LNCAP (cell line): ENCODE results near the gene SMLR1.
A peak's percentile ranks its signal among the peaks of the same experiment; 100 is the strongest.

Experiments used
- CTCF ChIP-seq: fragments of 450-650 bp; IDR thresholded peaks from 2 replicates; pipeline ENCODE4 v1.5.1; 2017; ENCODE audit warnings: mild to moderate bottlenecking

The SMLR1 gene

GRCh38 chr6:130838951-130839350, 11.7 kb downstream of the SMLR1 start:
- TF ChIP-seq CTCF, result no peak

GRCh38 chr6:130839379-130839778, 12.2 kb downstream of the SMLR1 start:
- no peak for TF ChIP-seq CTCF

- no peak for TF ChIP-seq CTCF
Measured at GRCh38 chr6:130840050-130840449, 12.8 kb downstream of the SMLR1 start.

GRCh38 chr6:130841128-130841728, 14.0 kb downstream of the SMLR1 start:
- no peak for TF ChIP-seq CTCF

- TF ChIP-seq CTCF, result peak; percentile 72
Measured at GRCh38 chr6:130843575-130844320, 16.5 kb downstream of the SMLR1 start.

GRCh38 chr6:130846501-130846900, 19.3 kb downstream of the SMLR1 start:
- no peak for TF ChIP-seq CTCF

- no peak for TF ChIP-seq CTCF
Measured at GRCh38 chr6:130847001-130847910, 20.1 kb downstream of the SMLR1 start.
